NCI-H146 treated with DMSO at 0.1 percent for 48 hours (cell line): Measurements from ENCODE around the gene SCP2.
A peak's percentile ranks its signal among the peaks of the same experiment; 100 is the strongest.
"Not testable (repeated sequence)": the region's sequence is repeated elsewhere in the genome, so short reads cannot be mapped to it uniquely, and the experiment has no call there.

Experiments used
- DNase-seq: peaks from one replicate; lab custom pipeline; 2025; ENCODE audit not compliant: unreplicated experiment; lab: John Stamatoyannopoulos, UW

Gene SCP2

GRCh38 chr1:52916241-52916975 lies 10.7 kb upstream of the SCP2 start:
- DNase-seq = no peak

GRCh38 chr1:52917156-52917555 lies 9.9 kb upstream of the SCP2 start:
- no peak for DNase-seq

- DNase-seq = no peak
Measured at GRCh38 chr1:52917581-52917980, 9.5 kb upstream of the SCP2 start.

GRCh38 chr1:52918201-52918600 lies 8.9 kb upstream of the SCP2 start:
- no peak for DNase-seq

- DNase-seq = no peak
Measured at GRCh38 chr1:52919051-52919722, 7.9 kb upstream of the SCP2 start.

GRCh38 chr1:52919723-52920483 lies 7.2 kb upstream of the SCP2 start:
- DNase-seq = no peak

GRCh38 chr1:52920791-52921291 lies 6.2 kb upstream of the SCP2 start:
- DNase-seq = no peak

- DNase-seq = no peak
Measured at GRCh38 chr1:52925571-52926005, 1.5 kb upstream of the SCP2 start.

GRCh38 chr1:52926864-52927211 lies 238 bp upstream of the SCP2 start:
- DNase-seq = peak; percentile 35

GRCh38 chr1:52928015-52928404 lies 934 bp downstream of the SCP2 start:
- DNase-seq = no peak

GRCh38 chr1:52929019-52929418 lies 1.9 kb downstream of the SCP2 start:
- no peak for DNase-seq

- DNase-seq = no peak
Measured at GRCh38 chr1:52937433-52938182, 10.5 kb downstream of the SCP2 start.

GRCh38 chr1:52938183-52938451 lies 11.0 kb downstream of the SCP2 start:
- DNase-seq = no peak

GRCh38 chr1:52943876-52944416 lies 16.9 kb downstream of the SCP2 start:
- no peak for DNase-seq

GRCh38 chr1:52944566-52944965 lies 17.5 kb downstream of the SCP2 start:
- no peak for DNase-seq

GRCh38 chr1:52947490-52947889 lies 20.4 kb downstream of the SCP2 start:
- DNase-seq = no peak

- not testable (repeated sequence) for DNase-seq
Measured at GRCh38 chr1:52949602-52950001, 22.5 kb downstream of the SCP2 start.

GRCh38 chr1:52952112-52952511 lies 25.0 kb downstream of the SCP2 start:
- DNase-seq = no peak

- no peak for DNase-seq
Measured at GRCh38 chr1:52955129-52955970, 28.3 kb downstream of the SCP2 start.

GRCh38 chr1:52963101-52963500 lies 36.0 kb downstream of the SCP2 start:
- no peak for DNase-seq
